ENCODE results near the gene ADAMTS19. TPM values are rescaled to one million over a fixed set of nuclear protein-coding genes. Genes with fewer than 3 reads are reported as not detected.

The ADAMTS19 gene
- total RNA-seq, 2 donors from 2014 or later = not detected

DNA sequence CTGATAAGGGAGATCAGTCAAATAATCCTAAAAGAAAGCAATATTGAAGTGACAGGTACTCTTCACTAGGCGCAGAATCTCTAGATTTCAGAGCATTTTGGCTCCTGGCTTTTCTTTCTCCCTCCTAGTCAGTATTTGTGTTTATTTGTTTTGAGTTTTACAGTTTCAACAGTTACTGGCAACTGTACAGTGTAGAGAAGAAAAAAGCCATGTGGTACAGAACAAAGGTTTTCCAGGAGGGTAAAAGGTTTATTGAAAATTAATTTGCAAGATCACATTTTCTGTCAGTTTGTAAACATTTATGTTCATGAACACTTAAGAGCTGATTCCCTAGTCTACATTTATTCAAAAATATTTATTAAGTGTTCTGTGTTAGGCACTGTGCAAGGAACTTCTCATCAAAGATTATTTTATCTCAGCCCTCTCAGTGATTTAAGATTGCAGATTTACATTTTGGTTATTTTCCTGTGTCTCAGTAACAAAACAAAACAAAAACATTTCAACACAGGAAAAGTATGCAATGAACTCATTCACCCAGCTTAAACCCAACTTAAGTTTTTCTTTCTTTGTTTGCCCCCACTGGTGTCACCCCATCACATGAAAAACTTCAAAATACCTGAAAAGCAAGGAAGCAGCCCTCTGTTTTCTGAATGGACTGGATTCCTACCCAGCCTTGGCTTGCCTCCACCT is 300.7 kb downstream of the ADAMTS19 start:
- Mint-ChIP-seq H3K27me3 (peaks cover 0 to 3% of the 10 kb centered on the region in 2 donors), H3K36me3 (no peaks in the 10 kb centered on the region), H3K27ac (no peak overlapping the region), H3K4me1 (ENCODE audit: low read depth in 2 of 2) (no peaks in the 10 kb centered on the region), H3K9me3 (no peaks in the 10 kb centered on the region), H3K4me3 (no peak overlapping the region)
- DNase-seq (ENCODE audit: low spot score) (no peak), ATAC-seq (no peak)

GRCh38 chr5:129763651-129764050 is 303.6 kb downstream of the ADAMTS19 start:
- ATAC-seq (no peak), DNase-seq (ENCODE audit: low spot score) (no peak)
- H3K27ac Mint-ChIP-seq = no peak overlapping the region
- no peaks in the 10 kb centered on the region for H3K36me3 Mint-ChIP-seq
- no peaks in the 10 kb centered on the region for H3K4me1 Mint-ChIP-seq (ENCODE audit: low read depth in 2 of 2)
- H3K27me3 Mint-ChIP-seq = no peaks in the 10 kb centered on the region
- no peaks in the 10 kb centered on the region for H3K9me3 Mint-ChIP-seq
- H3K4me3 Mint-ChIP-seq = no peak overlapping the region

DNA sequence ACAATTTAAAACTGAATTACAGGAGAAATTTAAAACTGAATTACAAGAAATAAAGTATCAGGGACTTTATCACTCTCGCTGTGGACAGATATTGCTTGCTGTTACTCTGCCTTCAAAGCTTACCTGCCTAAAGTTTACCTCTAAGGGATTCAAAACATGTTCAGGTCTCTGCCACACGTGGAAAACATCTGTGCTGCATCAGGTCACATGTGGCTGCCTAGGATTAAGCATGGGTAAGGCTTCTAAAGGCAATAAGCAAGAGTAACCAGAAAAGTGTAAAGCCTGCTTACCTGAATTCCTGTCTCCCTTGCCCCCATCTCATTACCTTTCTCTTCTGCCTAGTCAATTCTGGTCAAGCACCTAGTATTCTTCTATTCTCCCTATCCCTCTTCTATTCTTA is 306.7 kb downstream of the ADAMTS19 start:
- H3K36me3 Mint-ChIP-seq = no peaks in the 10 kb centered on the region
- no peaks in the 10 kb centered on the region for H3K27me3 Mint-ChIP-seq
- ATAC-seq (no peak), DNase-seq (ENCODE audit: low spot score) (no peak)
- H3K27ac Mint-ChIP-seq = no peak overlapping the region
- no peak overlapping the region for H3K4me3 Mint-ChIP-seq
- H3K9me3 Mint-ChIP-seq = no peaks in the 10 kb centered on the region
- H3K4me1 Mint-ChIP-seq (ENCODE audit: low read depth in 2 of 2) = no peaks in the 10 kb centered on the region

DNA sequence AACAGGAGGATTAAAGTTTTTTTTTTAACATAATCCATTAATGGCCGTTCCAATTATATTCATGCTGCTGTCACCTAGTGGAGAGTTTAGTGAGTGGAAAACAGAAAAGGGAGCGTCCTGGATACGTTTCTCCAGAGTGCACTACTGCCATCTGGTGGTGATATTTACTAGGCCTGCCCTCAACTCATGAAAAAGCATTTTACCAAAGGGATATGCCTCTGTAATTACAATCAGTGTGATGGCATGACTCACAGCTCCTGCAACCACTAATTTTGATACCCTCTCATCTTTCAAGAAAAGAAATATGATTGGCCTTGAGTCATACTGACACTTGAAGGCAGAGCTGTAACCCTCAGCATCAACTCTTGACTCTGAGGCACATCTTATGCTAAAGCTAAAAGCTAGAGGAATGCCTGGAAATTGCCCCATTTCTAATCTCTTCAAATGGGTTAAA is 307.9 kb downstream of the ADAMTS19 start:
- ATAC-seq (peak; percentile 76 to 91), DNase-seq (ENCODE audit: low spot score) (peak; percentile 61)
- no peaks in the 10 kb centered on the region for H3K4me1 Mint-ChIP-seq (ENCODE audit: low read depth in 2 of 2)
- H3K27me3 Mint-ChIP-seq = no peaks in the 10 kb centered on the region
- no peaks in the 10 kb centered on the region for H3K36me3 Mint-ChIP-seq
- no peak overlapping the region for H3K4me3 Mint-ChIP-seq
- no peaks in the 10 kb centered on the region for H3K9me3 Mint-ChIP-seq
- H3K27ac Mint-ChIP-seq = no peak overlapping the region

DNA sequence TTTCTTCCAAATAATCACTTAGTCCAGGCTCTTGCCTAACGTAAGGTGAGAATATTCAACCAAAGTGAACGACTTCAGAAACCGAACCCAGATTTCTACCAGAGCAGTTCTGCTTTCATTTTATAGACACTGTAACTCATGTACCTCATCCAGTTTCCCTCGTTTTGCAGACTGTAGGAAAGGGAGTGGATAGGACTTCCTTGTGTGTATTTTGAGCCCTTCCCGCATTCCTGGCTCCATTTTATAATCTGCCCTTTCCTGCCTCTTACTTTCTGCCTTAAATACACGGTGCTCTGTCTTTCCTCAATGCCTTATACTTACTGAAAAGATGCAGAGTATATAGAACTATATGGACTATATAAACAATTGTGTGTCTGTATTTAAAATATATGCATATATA is 308.6 kb downstream of the ADAMTS19 start:
- ATAC-seq (no peak), DNase-seq (ENCODE audit: low spot score) (no peak)
- Mint-ChIP-seq H3K36me3 (no peaks in the 10 kb centered on the region), H3K9me3 (no peaks in the 10 kb centered on the region), H3K4me3 (no peak overlapping the region), H3K27me3 (no peaks in the 10 kb centered on the region), H3K27ac (no peak overlapping the region), H3K4me1 (ENCODE audit: low read depth in 2 of 2) (no peaks in the 10 kb centered on the region)

DNA sequence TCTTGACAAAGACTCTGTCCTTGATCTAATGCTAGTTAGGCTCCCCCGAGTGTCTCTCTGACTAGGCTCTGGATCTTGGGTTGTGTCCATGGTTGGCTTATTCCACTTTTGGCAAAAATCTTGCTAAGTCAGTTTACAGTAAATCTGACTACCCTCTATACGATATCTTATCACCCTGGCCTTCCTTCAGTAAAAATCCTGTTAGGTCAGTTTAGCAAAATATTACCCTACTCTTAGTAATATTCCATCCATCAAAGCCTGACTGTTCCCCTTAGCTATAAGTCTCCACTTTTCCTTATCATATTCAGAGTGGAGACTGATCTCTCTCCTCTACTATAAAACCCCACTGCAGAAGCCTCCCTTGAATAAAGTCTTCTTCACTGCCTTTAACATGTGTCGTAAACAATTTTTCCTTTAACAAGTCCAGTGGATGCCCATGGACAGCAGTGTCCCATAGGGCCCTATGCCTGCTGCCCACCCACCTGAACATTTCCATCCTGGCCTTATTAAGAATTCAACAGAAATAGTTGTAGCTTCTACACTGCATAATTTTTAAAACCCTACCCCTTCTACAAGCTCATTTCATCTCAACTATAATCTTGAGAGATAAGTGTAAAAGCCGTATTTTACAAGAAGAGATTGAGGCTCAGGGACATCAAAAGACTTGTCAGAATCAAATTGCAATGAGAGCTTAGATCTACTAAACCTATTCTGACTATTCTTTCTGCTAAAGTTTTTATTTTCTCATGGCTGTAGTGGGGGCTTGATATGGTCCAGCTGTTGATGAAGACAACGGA is 310.1 kb downstream of the ADAMTS19 start:
- no peaks in the 10 kb centered on the region for H3K9me3 Mint-ChIP-seq
- H3K27me3 Mint-ChIP-seq = no peaks in the 10 kb centered on the region
- H3K27ac Mint-ChIP-seq = no peak overlapping the region
- H3K4me3 Mint-ChIP-seq = no peak overlapping the region
- ATAC-seq (no peak), DNase-seq (ENCODE audit: low spot score) (no peak)
- no peaks in the 10 kb centered on the region for H3K36me3 Mint-ChIP-seq
- no peaks in the 10 kb centered on the region for H3K4me1 Mint-ChIP-seq (ENCODE audit: low read depth in 2 of 2)

GRCh38 chr5:129771058-129771838 is 311.1 kb downstream of the ADAMTS19 start:
- Mint-ChIP-seq H3K4me1 (ENCODE audit: low read depth in 2 of 2) (no peaks in the 10 kb centered on the region), H3K27ac (no peak overlapping the region), H3K27me3 (no peaks in the 10 kb centered on the region), H3K36me3 (no peaks in the 10 kb centered on the region), H3K4me3 (no peak overlapping the region), H3K9me3 (no peaks in the 10 kb centered on the region)
- ATAC-seq = no peak
- DNase-seq (ENCODE audit: low spot score) = no peak

DNA sequence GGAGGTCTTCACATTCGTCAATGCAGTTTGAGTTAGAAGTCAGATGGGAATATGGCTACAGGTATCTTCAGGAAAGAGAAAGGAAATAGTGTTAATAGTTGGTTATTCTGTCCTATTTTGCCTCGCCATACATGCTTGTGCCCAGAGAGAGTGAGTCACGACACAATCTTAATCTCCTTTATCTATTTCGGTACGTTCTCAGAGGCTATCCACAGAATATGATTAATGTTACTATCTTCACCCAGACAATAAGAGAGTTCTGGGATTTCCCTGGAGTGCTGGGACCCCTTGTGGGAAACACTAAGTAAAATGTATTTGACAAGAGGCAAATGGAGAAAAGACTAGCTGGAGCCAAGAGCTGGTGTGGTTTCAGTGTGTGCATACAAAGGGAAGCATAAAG is 313.3 kb downstream of the ADAMTS19 start:
- Mint-ChIP-seq H3K4me1 (ENCODE audit: low read depth in 2 of 2) (no peaks in the 10 kb centered on the region), H3K9me3 (no peaks in the 10 kb centered on the region), H3K4me3 (no peak overlapping the region), H3K27ac (no peak overlapping the region), H3K36me3 (no peaks in the 10 kb centered on the region), H3K27me3 (no peaks in the 10 kb centered on the region)
- ATAC-seq (no peak), DNase-seq (ENCODE audit: low spot score) (no peak)

GRCh38 chr5:129781594-129781993 is 321.5 kb downstream of the ADAMTS19 start:
- Mint-ChIP-seq H3K27me3 (no peaks in the 10 kb centered on the region), H3K4me1 (ENCODE audit: low read depth in 2 of 2) (no peaks in the 10 kb centered on the region), H3K36me3 (no peaks in the 10 kb centered on the region), H3K27ac (no peak overlapping the region), H3K4me3 (no peak overlapping the region), H3K9me3 (peaks cover 3% of the 10 kb centered on the region)
- no peak for DNase-seq (ENCODE audit: low spot score)
- ATAC-seq = no peak
